H1 (cell line): ENCODE results near the gene F11R. TPM values are rescaled to one million over a fixed set of nuclear protein-coding genes. Genes with fewer than 3 reads are reported as not detected.
"Not testable (repeated sequence)": the region's sequence is repeated elsewhere in the genome, so short reads cannot be mapped to it uniquely, and the experiment has no call there.

Source experiments
- CTCF ChIA-PET: fragments of 300-600 bp; sonication (Branson Sonifier 250); formaldehyde crosslinking; loops from one replicate; lab custom pipeline; 2021; ENCODE audit not compliant: partially characterized antibody; lab: Charles Lee
- POLR2A ChIA-PET: fragments of 300-600 bp; sonication (Branson Sonifier 250); formaldehyde crosslinking; loops from one replicate; lab custom pipeline; 2021; ENCODE audit warnings: inconsistent platforms; ENCODE audit not compliant: partially characterized antibody; lab: Charles Lee
- DNase-seq, 2 experiments: peaks; one replicate each; pipeline versions ENCODE4 v3.0.0 to v3.0.0-alpha.2; 2010 to 2022; ENCODE audit warnings: low spot score in 2 of 2, low read depth in 1 of 2, mixed read lengths in 1 of 2
- FAIRE-seq: peaks from 2 replicates; lab custom pipeline; 2011; peaks lifted over from hg19 to GRCh38; lab: Jason Lieb, UNC
- H2AFZ ChIP-seq: 2 replicates; pipeline ENCODE4 v1.8.1; 2012; ENCODE audit warnings: low read length, inconsistent platforms
- H2AK5ac ChIP-seq: 2 replicates; pipeline ENCODE4 v1.6.1; 2013; ENCODE audit warnings: low read depth, low read length
- H2BK120ac ChIP-seq: replicated peaks from 2 replicates; pipeline ENCODE3; 2013; ENCODE audit warnings: low read depth, low read length, inconsistent platforms
- H2BK12ac ChIP-seq: 2 replicates; pipeline ENCODE4 v1.6.1; 2013; ENCODE audit warnings: low read depth, low read length
- H2BK15ac ChIP-seq: 2 replicates; pipeline ENCODE4 v1.6.1; 2013; ENCODE audit warnings: low read length
- H2BK20ac ChIP-seq: 2 replicates; pipeline ENCODE4 v1.6.1; 2013; ENCODE audit warnings: low read length
- H2BK5ac ChIP-seq: 2 replicates; pipeline ENCODE4 v1.6.1; 2013; ENCODE audit warnings: low read depth, low read length
- H3K14ac ChIP-seq: 2 replicates; pipeline ENCODE4 v1.6.1; 2013; ENCODE audit warnings: inconsistent platforms; ENCODE audit not compliant: insufficient read length
- H3K18ac ChIP-seq: 2 replicates; pipeline ENCODE4 v1.6.1; 2013; ENCODE audit warnings: low read length; ENCODE audit errors: extremely low read depth
- H3K23ac ChIP-seq: 2 replicates; pipeline ENCODE4 v1.6.1; 2013; ENCODE audit warnings: inconsistent platforms; ENCODE audit not compliant: insufficient read length
- H3K23me2 ChIP-seq: 2 replicates; pipeline ENCODE4 v1.6.1; 2013; ENCODE audit warnings: low read depth, low read length
- H3K27ac ChIP-seq: 2 replicates; pipeline ENCODE4 v1.6.1; 2011; ENCODE audit warnings: low read depth, low read length, inconsistent platforms
- H3K27me3 ChIP-seq, 4 experiments: replicated peaks in 1 of 4; 1 replicate in 1 of 4; 2 replicates in 3 of 4; pipeline versions ENCODE4 v1.6.1 to v1.8.1; 2011 to 2013; ENCODE audit warnings: low read length in 3 of 4, mild to moderate bottlenecking in 3 of 4, inconsistent platforms in 2 of 4, mixed read lengths in 2 of 4, moderate library complexity in 1 of 4; ENCODE audit not compliant: control insufficient read depth in 3 of 4, insufficient read depth in 3 of 4; ENCODE audit errors: extremely low read depth in 1 of 4
- H3K36me3 ChIP-seq, 4 experiments: 2 replicates each; pipeline versions ENCODE4 v1.6.1 to v1.8.1; 2011 to 2013; ENCODE audit warnings: mild to moderate bottlenecking in 4 of 4, low read length in 3 of 4, moderate library complexity in 2 of 4, control low read depth in 1 of 4, inconsistent platforms in 1 of 4; ENCODE audit not compliant: insufficient read depth in 4 of 4, control insufficient read depth in 2 of 4
- H3K4ac ChIP-seq: replicated peaks from 2 replicates; pipeline ENCODE3; 2013; ENCODE audit warnings: low read length, low read depth, mixed read lengths, inconsistent platforms; ENCODE audit not compliant: insufficient read length
- H3K4me1 ChIP-seq, 4 experiments: replicated peaks in 1 of 4; 1 replicate in 1 of 4; 2 replicates in 3 of 4; pipeline versions ENCODE4 v1.6.1 to v1.8.1; 2011 to 2013; ENCODE audit warnings: low read length in 3 of 4, inconsistent platforms in 2 of 4, mixed read lengths in 1 of 4; ENCODE audit not compliant: insufficient read depth in 4 of 4, control insufficient read depth in 3 of 4
- H3K4me2 ChIP-seq, 2 experiments: 2 replicates each; pipeline versions ENCODE4 v1.6.1 to v1.8.1; 2011 to 2013; ENCODE audit warnings: low read depth in 2 of 2, low read length in 2 of 2, control low read depth in 1 of 2, inconsistent platforms in 1 of 2, mild to moderate bottlenecking in 1 of 2; ENCODE audit not compliant: insufficient read depth in 1 of 2
- H3K4me3 ChIP-seq, 4 experiments: fragments of 200-600, 300-600 bp in 1 of 4; sonication (generic), shearing (Covaris generic), sonication (Bioruptor Twin) in 1 of 4; 2 replicates each; pipeline versions ENCODE4 v1.5.1 to v1.8.1; 2011 to 2016; ENCODE audit warnings: low read length in 4 of 4, low read depth in 3 of 4, control low read depth in 2 of 4, inconsistent platforms in 2 of 4, mild to moderate bottlenecking in 2 of 4, mixed read lengths in 1 of 4, moderate library complexity in 1 of 4; ENCODE audit not compliant: insufficient read depth in 2 of 4; ENCODE audit errors: extremely low read depth in 1 of 4
- H3K56ac ChIP-seq: replicated peaks from 2 replicates; pipeline ENCODE3; 2013; ENCODE audit warnings: low read depth, mild to moderate bottlenecking, mixed read lengths, low read length, inconsistent platforms; ENCODE audit not compliant: insufficient read length
- H3K79me1 ChIP-seq: 2 replicates; pipeline ENCODE4 v1.6.1; 2013; ENCODE audit warnings: low read depth, low read length, control low read depth
- H3K79me2 ChIP-seq, 2 experiments: 2 replicates each; pipeline versions ENCODE4 v1.6.1 to v1.8.1; 2012 to 2013; ENCODE audit warnings: low read length in 2 of 2, mild to moderate bottlenecking in 2 of 2, inconsistent platforms in 1 of 2; ENCODE audit not compliant: insufficient read depth in 2 of 2, control insufficient read depth in 1 of 2
- H3K9ac ChIP-seq, 4 experiments: replicated peaks in 1 of 4; 1 replicate in 1 of 4; 2 replicates in 3 of 4; pipeline versions ENCODE4 v1.6.1 to v1.8.1; 2011 to 2013; ENCODE audit warnings: low read depth in 3 of 4, low read length in 3 of 4, control low read depth in 2 of 4, mild to moderate bottlenecking in 2 of 4, moderate library complexity in 2 of 4, inconsistent platforms in 1 of 4; ENCODE audit errors: extremely low read depth in 1 of 4
- H3K9me3 ChIP-seq, 2 experiments: 2 replicates each; pipeline versions ENCODE4 v1.6.1 to v1.8.1; 2012 to 2013; ENCODE audit warnings: mild to moderate bottlenecking in 2 of 2, moderate library complexity in 2 of 2, control low read depth in 1 of 2, inconsistent platforms in 1 of 2, low read depth in 1 of 2, low read length in 1 of 2, mixed read lengths in 1 of 2; ENCODE audit not compliant: insufficient read depth in 2 of 2
- H4K20me1 ChIP-seq, 2 experiments: replicated peaks in 1 of 2; 2 replicates each; pipeline versions ENCODE3 to v1.8.1; 2011 to 2013; ENCODE audit warnings: inconsistent platforms in 2 of 2, low read length in 2 of 2, mild to moderate bottlenecking in 1 of 2; ENCODE audit not compliant: insufficient read depth in 2 of 2, control insufficient read depth in 1 of 2
- H4K5ac ChIP-seq: 2 replicates; pipeline ENCODE4 v1.6.1; 2013; ENCODE audit warnings: low read length, low read depth, mixed read lengths, inconsistent platforms; ENCODE audit not compliant: insufficient read length
- H4K8ac ChIP-seq: 2 replicates; pipeline ENCODE4 v1.8.0; 2013; ENCODE audit warnings: mild to moderate bottlenecking, moderate library complexity, low read length, inconsistent platforms; ENCODE audit not compliant: insufficient read depth; ENCODE audit errors: extremely low read depth
- H4K91ac ChIP-seq: replicated peaks from 2 replicates; pipeline ENCODE3; 2013; ENCODE audit warnings: low read length, mixed read lengths, inconsistent platforms; ENCODE audit not compliant: insufficient read length
- WGBS, 2 experiments: shearing (Covaris generic) in 1 of 2; methylation state at CpG; one replicate each; pipeline versions ENCODE4 v1.1.6 to v1.1.7; 2013 to 2015; ENCODE audit warnings: low lambda C conversion rate in 2 of 2, mixed read lengths in 2 of 2, inconsistent platforms in 1 of 2, low coverage in 1 of 2, missing lambda C conversion rate in 1 of 2; ENCODE audit not compliant: insufficient replicate concordance in 2 of 2, insufficient coverage in 1 of 2, insufficient read length in 1 of 2; ENCODE audit errors: extremely low coverage in 1 of 2, missing lambda C conversion rate in 1 of 2; 5-methylcytosine and 5-hydroxymethylcytosine counted together
- polyA plus RNA-seq, 7 experiments: library from polyadenylated mRNA; depleted of rRNA in 3 of 7; stranded (reverse) in 5 of 7; unstranded in 2 of 7; fragments of >200 nt in 5 of 7; fragments of 200-250 nt in 2 of 7; gene quantifications; 1 replicate in 5 of 7; 2 replicates in 1 of 7; 4 replicates in 1 of 7; pipeline versions ENCODE4 v1.2.1 to v1.2.3, GENCODE V29; 2011 to 2013; ENCODE audit warnings: missing spikeins in 2 of 7, mixed read lengths in 2 of 7
- total RNA-seq: library from RNA; stranded (reverse); fragmentation: NEBNext Ultra II Directional; extraction: Animal tissue kit (Norgen Biotek cat#: 25700); gene quantifications from 2 replicates; pipeline ENCODE4 v1.2.1, GENCODE V29; 2021

The F11R gene
- total and polyA plus RNA-seq, 2 of the 8 experiments (the other 6 are each of a cell fraction or from before 2014, with no cell fraction given), result 159 to 200 TPM

DNA sequence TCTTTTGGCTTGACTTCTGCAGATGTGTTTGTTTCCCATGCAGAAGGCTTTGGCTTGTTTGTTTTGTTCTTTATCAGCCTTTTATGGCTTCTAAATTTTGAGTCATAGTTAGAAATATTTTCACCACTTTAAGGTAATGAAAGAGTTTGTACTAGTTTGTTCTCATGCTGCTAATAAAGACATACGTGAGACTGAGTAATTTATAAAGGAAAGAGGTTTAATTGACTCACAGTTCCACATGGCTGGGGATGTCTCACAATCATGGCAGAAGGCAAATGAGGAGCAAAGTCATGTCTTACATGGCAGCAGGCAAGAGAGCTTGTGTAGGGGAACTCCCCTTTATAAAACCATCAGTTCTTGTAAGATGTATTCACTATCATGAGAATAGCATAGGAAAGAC, 6.0 kb upstream of the F11R start:
- not testable (repeated sequence) for H3K79me1 ChIP-seq, H3K23ac ChIP-seq, H3K56ac ChIP-seq, H4K8ac ChIP-seq, H2BK120ac ChIP-seq, H3K4me3 ChIP-seq, H4K5ac ChIP-seq, H3K79me2 ChIP-seq, H2AFZ ChIP-seq, H3K9ac ChIP-seq, H3K18ac ChIP-seq, H2BK12ac ChIP-seq, H3K36me3 ChIP-seq, H3K27ac ChIP-seq, H3K4me2 ChIP-seq, H2BK5ac ChIP-seq, H3K4me1 ChIP-seq, H2BK20ac ChIP-seq, H4K20me1 ChIP-seq, H4K91ac ChIP-seq, H3K14ac ChIP-seq, H3K27me3 ChIP-seq, H2BK15ac ChIP-seq, DNase-seq, H3K4ac ChIP-seq, H2AK5ac ChIP-seq, H3K23me2 ChIP-seq, FAIRE-seq
- ChIA-PET POLR2A (interaction anchor here (1.0 to 3.0 kb wide), 4 partner anchors 9 to 21 kb away, joined by 3 to 16 read pairs (median 4); partner anchors contain the start of gene TSTD1), CTCF (interaction anchor here (0.6 to 2.9 kb wide), 6 partner anchors 10 to 400 kb away, joined by 3 to 11 read pairs (median 4); no protein-coding TSS in a partner anchor)
- 94% methylated on average over 1 of the region's 1 CpG; no CpG with 5 or more reads in 1 of the 2 experiments for WGBS, 2 experiments
- H3K9me3 ChIP-seq, result peaks cover 0 to 11% of the 10 kb centered on the region in 2 experiments; a peak in 1 of 4 replicates

DNA sequence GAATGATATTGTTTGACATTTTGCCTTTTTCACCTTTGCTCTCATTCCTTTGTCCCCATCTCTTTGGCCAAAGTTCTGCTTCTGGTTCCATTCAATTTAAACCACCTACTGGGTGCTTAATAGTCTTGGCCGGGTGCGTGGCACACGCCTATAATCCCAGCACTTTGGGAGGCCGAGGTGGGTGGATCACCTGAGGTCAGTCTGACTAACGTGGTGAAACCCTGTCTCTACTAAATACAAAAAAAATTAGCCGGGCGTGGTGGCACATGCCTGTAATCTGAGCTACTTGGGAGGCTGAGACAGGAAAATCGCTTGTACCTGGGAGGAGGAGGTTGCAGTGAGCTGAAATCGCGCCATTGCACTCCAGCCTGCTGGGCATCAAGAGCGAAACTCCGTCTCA, 1.5 kb upstream of the F11R start:
- not testable (repeated sequence) for H3K23ac ChIP-seq, H3K18ac ChIP-seq, H2BK5ac ChIP-seq, H3K27ac ChIP-seq, H3K56ac ChIP-seq, H3K79me1 ChIP-seq, H3K4me2 ChIP-seq, H3K14ac ChIP-seq, H2BK12ac ChIP-seq, H3K36me3 ChIP-seq, H2BK15ac ChIP-seq, H3K4me3 ChIP-seq, H4K91ac ChIP-seq, H2BK120ac ChIP-seq, H2AK5ac ChIP-seq, H2BK20ac ChIP-seq, H4K8ac ChIP-seq, H3K27me3 ChIP-seq, H3K4ac ChIP-seq, H3K9me3 ChIP-seq, H2AFZ ChIP-seq, H4K5ac ChIP-seq, FAIRE-seq, DNase-seq
- peaks cover 11% of the 10 kb centered on the region for H3K23me2 ChIP-seq
- CTCF ChIA-PET, result interaction anchor here (0.7 to 3.5 kb wide), 6 partner anchors 11 to 69 kb away, joined by 3 to 26 read pairs (median 4); no protein-coding TSS in a partner anchor
- POLR2A ChIA-PET, result interaction anchor here (0.6 to 3.9 kb wide), 6 partner anchors 13 to 117 kb away, joined by 3 to 50 read pairs (median 10); partner anchors contain the start of genes DEDD and TSTD1
- 84% methylated on average over 10 of the region's 12 CpGs; no CpG with 5 or more reads in 1 of the 2 experiments for WGBS, 2 experiments
- H3K4me1 ChIP-seq, result peaks cover 7 to 15% (median 12%) of the 10 kb centered on the region in 4 experiments
- H3K9ac ChIP-seq, result 0 out of 7 replicates have a peak overlapping the region, but pooled peaks of 1 of the 4 experiments have one; percentile 4
- H4K20me1 ChIP-seq, result peaks cover 6 to 13% of the 10 kb centered on the region in 2 experiments
- H3K79me2 ChIP-seq, result peaks cover 22 to 34% of the 10 kb centered on the region in 2 experiments
